Activated T-helper 9 cell treated with anti-CD3 and anti-CD28 coated beads, Interleukin-2, amount 50 U/mL, for 16 hours (primary cell): ENCODE measurements around the gene CGB2.

Experiments
- DNase-seq: peaks from one replicate; pipeline ENCODE4 v3.0.0-alpha.2; 2020; ENCODE audit warnings: low read depth

The CGB2 gene

DNA sequence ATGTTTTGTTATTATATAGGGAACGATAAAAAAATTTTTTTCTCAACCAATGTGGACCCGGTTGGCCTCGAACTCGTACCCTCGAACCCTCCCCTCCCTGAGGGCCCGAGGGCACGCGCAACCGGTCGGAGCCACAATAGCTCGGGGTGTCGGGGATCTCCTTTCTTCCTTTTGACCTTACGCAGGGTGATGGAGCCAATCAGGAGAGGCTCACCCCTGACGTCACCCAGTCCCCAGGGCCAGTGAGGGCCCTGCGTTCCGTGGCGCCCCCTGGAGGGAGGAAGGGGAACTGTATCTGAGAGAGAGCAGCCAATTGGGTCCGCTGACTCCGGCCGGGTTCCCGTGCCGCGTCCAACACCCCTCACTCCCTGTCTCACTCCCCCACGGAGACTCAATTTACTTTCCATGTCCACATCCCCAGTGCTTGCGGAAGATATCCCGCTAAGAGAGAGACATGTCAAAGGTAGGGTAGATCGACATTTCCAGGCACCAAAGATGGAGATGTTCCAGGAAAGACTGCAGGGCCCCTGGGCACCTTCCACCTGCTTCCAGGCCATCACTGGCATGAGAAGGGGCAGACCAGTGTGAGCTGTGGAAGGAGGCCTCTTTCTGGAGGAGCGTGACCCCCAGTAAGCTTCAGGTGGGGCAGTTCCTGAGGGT, at the start of gene CGB2:
TSS of gene CGB2 (plus strand) at position 249 of the 660 bp plus-strand sequence. CDS start at position 455, 206 bp downstream.
- DNase-seq: peak; percentile 57

- DNase-seq: no peak
Observed at GRCh38 chr19:48982280-48982679, 49.4 kb upstream of the CGB2 start.

DNA sequence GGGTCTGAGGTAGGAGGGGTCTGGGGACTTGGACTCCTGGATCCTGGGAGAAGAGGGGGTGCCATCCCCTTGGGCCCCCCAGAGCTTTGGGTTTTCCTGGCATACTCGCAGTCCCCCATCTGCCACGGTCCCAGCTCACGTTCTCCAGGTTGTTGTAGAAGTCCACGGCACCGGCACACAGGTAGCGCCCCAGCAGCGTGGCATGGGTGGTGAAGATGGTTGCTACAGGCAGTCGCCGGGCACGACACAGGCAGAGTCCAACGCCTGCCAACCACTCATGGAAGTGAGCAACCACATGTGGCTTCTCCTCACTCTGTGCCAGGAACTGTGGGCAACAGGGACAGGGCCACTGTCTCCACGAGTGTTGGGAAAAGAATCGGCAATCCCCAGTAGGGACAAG, 46.0 kb upstream of the CGB2 start:
- DNase-seq: no peak

GRCh38 chr19:48986211-48986610, 45.5 kb upstream of the CGB2 start:
- no peak for DNase-seq

- DNase-seq: no peak
Observed at GRCh38 chr19:48987323-48987722, 44.4 kb upstream of the CGB2 start.

GRCh38 chr19:48988286-48988685, 43.4 kb upstream of the CGB2 start:
- DNase-seq: no peak

- no peak for DNase-seq
Observed at GRCh38 chr19:48988860-48989259, 42.8 kb upstream of the CGB2 start.

GRCh38 chr19:48989701-48990291, 41.9 kb upstream of the CGB2 start:
- DNase-seq: no peak

- no peak for DNase-seq
Observed at GRCh38 chr19:48990400-48990799, 41.3 kb upstream of the CGB2 start.

- DNase-seq: no peak
Observed at GRCh38 chr19:48991011-48991609, 40.6 kb upstream of the CGB2 start.

DNA sequence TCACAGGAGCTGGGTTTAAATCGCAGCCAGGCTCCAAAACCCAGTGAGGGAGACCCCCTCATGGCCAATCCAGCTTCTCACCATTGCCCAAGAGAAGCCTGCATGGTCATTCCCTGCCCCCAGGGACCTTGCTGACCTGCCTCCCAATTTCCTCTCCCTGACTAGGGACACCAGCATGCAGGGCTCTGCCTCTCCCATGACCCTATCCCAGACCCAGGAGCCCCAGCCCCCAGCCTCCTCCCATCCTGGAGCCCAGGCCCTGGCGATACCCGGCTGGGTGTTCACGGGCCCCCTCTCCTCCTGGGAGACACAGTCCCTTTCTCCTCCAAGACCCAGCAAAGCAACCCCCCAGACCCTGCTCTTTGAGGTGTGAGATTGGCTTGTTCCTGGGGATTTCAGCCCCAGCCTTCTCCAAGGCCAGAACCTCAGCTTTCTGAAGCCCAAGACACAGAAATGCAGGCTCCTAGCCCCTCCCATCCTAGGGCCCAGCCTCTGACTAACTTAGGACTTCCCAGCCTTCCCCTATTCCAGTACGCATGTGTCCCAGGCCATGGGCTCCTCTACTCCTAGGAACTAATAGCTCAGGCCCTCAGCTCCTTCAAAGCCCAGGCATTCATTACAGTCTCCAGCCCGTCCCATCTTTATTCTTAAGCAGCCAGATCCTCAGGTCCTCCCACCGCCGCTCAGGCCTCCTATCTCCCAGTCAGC, 39.7 kb upstream of the CGB2 start:
- no peak for DNase-seq

DNA sequence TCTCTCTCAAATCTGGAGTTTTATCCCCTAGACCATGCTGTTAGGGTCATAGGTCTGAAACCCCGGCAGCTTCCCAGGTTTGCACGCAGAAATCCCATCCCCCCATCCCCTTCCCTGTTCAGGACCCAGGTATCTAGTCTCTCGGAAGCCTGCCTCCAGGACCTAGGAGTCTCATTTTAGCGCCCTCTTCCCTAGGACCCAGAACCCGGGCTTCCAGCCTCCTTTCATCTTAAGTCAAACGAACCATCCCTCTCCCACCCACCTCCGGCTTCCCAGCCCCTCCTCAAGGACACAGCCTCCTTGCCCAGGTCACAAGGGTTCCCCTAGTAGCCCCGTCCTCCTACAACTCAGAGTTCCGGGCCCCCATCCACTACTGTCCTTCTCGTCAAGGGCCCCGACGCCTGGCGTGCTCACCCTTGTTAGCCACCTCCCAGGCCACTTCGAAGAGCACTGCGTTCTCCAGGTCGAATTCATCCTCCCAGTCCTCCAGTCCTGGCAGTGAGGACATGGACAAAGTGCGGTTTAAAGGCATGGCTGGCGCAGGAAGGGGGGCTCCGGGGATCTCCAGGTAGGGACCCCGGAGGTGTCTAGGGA, 39.0 kb upstream of the CGB2 start:
- no peak for DNase-seq

GRCh38 chr19:48993175-48994034, 38.3 kb upstream of the CGB2 start, which contains the start of the genes GYS1 and RUVBL2:
Gene GYS1, minus strand, starts transcription at chr19:48993309. Its CDS starts 197 bp downstream, at chr19:48993112.
Gene RUVBL2, plus strand, starts transcription at chr19:48993887. Its CDS starts 25 bp downstream, at chr19:48993912.
- DNase-seq: peak; percentile 99

- no peak for DNase-seq
Observed at GRCh38 chr19:48994035-48994386, 37.7 kb upstream of the CGB2 start.

DNA sequence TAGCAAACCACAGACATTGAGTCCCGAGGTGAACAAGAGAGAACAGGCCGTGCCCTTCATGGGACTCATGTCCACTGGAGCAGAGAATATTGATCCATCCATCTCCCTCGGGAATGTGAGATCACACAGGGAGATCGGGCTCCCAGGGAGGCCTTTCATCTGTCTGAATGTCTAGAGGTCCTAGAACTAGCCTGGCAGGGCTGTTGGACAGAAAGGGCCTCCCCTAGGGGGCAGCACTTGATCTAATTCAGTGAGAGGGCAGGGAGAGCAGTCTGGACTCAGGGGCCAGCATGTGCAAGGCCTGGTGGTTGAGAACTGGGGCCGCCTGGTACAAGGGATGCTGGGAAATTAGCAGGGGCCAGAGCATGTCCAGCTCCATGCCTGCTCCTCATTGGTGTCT, 33.7 kb upstream of the CGB2 start:
- no peak for DNase-seq

GRCh38 chr19:48999481-49000325, 32.0 kb upstream of the CGB2 start:
- peak; percentile 57 for DNase-seq

DNA sequence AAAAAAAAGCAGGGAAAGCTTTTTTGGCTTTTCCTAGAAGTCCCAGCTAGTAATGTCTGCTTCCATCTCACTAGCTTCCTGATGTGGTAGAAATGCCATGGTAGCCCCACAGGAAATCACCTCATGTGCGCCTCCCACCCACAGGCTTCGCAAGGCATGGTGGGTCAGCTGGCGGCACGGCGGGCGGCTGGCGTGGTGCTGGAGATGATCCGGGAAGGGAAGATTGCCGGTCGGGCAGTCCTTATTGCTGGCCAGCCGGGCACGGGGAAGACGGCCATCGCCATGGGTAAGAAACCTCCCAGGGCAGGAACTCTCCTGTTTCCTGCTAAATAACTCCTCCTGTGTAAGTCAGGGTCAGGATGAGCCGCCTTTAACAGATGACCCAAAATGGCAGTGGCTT, 27.6 kb upstream of the CGB2 start:
- no peak for DNase-seq

DNA sequence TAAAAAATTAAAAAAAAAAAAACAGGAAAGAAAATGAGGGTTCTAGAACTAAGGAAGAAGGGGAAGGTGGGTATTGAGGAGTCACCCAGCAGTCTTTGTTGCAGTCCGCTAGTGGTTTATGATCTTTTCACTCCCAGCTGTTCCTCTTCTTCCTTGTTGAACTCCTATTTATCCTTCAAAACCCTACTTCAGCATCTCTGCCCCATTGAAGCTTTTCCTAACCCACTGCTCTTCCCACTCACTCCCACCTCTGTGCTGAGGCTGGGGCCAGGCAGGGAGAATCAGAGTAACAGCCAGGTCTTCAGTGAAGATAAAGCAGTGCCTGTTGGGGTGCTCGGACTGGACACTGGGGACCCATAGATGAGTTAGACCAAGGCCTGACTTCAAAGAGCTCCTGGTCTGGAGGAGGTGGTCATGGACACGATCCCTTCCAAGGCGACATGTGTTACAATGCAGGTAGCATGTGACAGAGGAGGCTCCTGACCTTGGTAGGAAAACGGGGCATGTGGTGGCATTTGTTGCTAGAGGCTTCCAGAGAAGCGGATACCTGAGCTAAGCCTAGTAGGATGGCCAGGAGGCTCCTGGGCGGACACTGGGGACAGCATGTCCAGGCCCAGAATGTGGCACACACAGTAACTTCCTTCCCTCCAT, 26.6 kb upstream of the CGB2 start:
- DNase-seq: no peak

GRCh38 chr19:49006905-49007304, 24.8 kb upstream of the CGB2 start:
- DNase-seq: no peak

DNA sequence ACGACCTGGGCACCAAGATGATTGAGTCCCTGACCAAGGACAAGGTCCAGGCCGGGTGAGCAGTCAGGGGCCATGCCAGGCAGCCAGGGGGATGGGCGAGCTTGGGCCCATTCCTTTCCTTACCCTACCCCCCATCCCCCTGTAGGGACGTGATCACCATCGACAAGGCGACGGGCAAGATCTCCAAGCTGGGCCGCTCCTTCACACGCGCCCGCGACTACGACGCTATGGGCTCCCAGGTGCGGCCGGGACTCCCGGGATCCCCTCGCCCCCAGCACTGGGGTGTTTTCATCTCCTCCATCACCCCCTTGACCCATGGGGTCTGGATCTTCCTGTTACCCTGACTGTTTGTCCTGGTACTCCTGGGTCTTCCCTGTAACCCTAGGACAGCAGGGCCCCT, 21.9 kb upstream of the CGB2 start:
- DNase-seq: no peak
